Measurements from ENCODE around the gene PDE2A.
"Not testable (repeated sequence)": the region's sequence is repeated elsewhere in the genome, so short reads cannot be mapped to it uniquely, and the experiment has no call there.

PDE2A gene

DNA sequence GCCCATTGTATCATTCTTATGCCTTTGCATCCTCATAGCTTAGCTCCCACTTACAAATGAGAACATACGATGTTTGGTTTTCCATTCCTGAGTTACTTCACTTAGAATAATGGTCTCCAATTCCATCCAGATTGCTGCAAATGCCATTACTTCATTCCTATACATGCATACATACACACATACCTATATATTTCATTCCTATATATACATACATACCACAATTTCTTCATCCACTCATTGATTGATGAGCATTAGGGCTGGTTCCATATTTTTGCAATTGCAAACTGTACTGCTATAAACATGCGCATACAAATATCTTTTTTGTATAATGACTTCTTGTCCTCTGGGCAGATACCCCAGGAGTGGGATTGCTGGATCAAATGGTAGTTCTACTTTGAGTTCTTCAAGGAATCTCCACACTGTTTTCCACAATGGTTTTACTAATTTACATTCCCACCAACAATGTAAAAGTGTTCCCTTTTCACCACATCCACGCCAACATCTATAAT, 119.2 kb downstream of the PDE2A start:
- H3K27ac ChIP-seq (ENCODE audit: low read length); H3K4me1 ChIP-seq (ENCODE audit: control insufficient read depth, insufficient read depth, low read length); H3K4me3 ChIP-seq (ENCODE audit: low read length in 2 of 2); H3K9ac ChIP-seq (ENCODE audit: low read length in 2 of 2); H3K36me3 ChIP-seq (ENCODE audit: control insufficient read depth in 2 of 2, insufficient read depth in 2 of 2, low read length in 2 of 2); H3K9me3 ChIP-seq (ENCODE audit: control insufficient read depth in 2 of 2, low read length in 2 of 2): not testable (repeated sequence)
- peaks cover 4 to 11% of the 10 kb centered on the region in 2 donors for H3K27me3 ChIP-seq (ENCODE audit: control insufficient read depth in 1 of 2, insufficient read depth in 2 of 2, low read length in 2 of 2)

DNA sequence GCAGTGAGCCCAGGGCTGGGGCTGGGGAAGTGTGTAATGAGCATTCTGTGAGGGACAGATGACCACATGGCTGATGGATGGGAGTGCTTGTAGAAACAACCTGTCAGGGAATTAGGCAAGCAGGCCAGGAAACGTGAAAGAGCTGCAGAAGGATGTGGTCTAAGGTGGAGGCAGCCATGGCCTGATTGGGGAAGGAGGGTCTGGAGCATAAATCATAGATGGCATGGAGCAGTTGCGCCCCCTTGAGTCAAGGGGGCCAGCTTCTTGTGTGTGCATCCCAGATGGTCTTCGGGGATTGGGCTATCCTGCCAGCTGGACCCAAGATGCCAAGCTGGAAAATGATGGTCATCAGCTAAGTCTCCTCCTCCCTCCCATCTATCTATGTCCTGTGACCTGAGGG, 120.5 kb downstream of the PDE2A start:
- Histone ChIP-seq H3K4me1 (ENCODE audit: control insufficient read depth, insufficient read depth, low read length) (no peaks in the 10 kb centered on the region), H3K27me3 (ENCODE audit: control insufficient read depth in 1 of 2, insufficient read depth in 2 of 2, low read length in 2 of 2) (peaks cover 4 to 11% of the 10 kb centered on the region in 2 donors), H3K27ac (ENCODE audit: low read length) (no peak overlapping the region), H3K4me3 (ENCODE audit: low read length in 2 of 2) (no peak overlapping the region), H3K36me3 (ENCODE audit: control insufficient read depth in 2 of 2, insufficient read depth in 2 of 2, low read length in 2 of 2) (no peaks in the 10 kb centered on the region), H3K9me3 (ENCODE audit: control insufficient read depth in 2 of 2, low read length in 2 of 2) (no peaks in the 10 kb centered on the region), H3K9ac (ENCODE audit: low read length in 2 of 2) (no peak overlapping the region)

DNA sequence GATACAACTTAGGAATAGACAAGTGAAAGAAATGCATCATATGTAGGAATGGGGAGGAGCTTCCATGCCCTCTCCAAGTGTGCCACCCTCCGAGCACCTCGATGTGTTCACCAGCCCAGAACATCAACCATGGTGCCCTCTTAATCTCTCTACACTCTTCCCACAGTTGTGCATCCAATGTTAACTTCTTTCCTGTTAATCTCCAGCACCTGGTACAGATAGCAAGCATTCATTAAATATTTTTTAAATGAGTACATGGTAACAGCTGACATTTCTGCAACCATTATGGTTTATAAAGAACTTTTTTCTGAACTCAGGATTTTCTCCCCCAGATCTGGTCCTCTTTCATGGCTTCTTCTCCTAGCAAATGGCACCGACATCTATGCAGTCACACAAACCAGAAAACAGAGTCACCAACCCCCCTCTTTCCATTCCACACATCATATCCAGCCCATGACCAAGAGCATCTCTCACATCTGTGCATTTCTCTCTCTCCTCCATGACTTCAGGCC, 121.8 kb downstream of the PDE2A start:
- no peak overlapping the region for H3K9ac ChIP-seq (ENCODE audit: low read length in 2 of 2)
- no peaks in the 10 kb centered on the region for H3K4me1 ChIP-seq (ENCODE audit: control insufficient read depth, insufficient read depth, low read length)
- no peaks in the 10 kb centered on the region for H3K36me3 ChIP-seq (ENCODE audit: control insufficient read depth in 2 of 2, insufficient read depth in 2 of 2, low read length in 2 of 2)
- H3K9me3 ChIP-seq (ENCODE audit: control insufficient read depth in 2 of 2, low read length in 2 of 2), result no peaks in the 10 kb centered on the region
- H3K4me3 ChIP-seq (ENCODE audit: low read length in 2 of 2), result no peak overlapping the region
- H3K27ac ChIP-seq (ENCODE audit: low read length), result no peak overlapping the region
- peaks cover 4 to 11% of the 10 kb centered on the region in 2 donors for H3K27me3 ChIP-seq (ENCODE audit: control insufficient read depth in 1 of 2, insufficient read depth in 2 of 2, low read length in 2 of 2)

DNA sequence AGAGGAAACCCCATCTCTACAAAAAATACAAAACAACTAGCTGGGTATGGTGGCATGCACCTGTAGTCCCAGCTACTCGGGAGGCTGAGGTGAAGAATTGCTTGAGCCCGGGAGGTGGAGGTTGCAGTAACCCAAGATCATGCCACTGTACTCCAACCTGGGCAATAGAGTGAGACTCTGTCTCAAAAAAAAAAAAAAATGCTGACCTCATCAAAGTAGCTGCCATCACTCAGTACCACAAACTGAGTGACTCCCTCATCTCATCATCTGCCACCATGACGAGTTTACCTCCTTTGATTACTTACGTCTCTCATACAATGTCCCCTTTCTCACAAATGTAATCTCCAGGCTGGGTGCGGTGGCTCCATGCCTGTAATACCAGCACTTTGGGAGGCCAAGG, 122.7 kb downstream of the PDE2A start:
- Histone ChIP-seq H3K4me1 (ENCODE audit: control insufficient read depth, insufficient read depth, low read length) (no peaks in the 10 kb centered on the region), H3K9me3 (ENCODE audit: control insufficient read depth in 2 of 2, low read length in 2 of 2) (no peaks in the 10 kb centered on the region), H3K27me3 (ENCODE audit: control insufficient read depth in 1 of 2, insufficient read depth in 2 of 2, low read length in 2 of 2) (peaks cover 4 to 5% of the 10 kb centered on the region in 2 donors), H3K36me3 (ENCODE audit: control insufficient read depth in 2 of 2, insufficient read depth in 2 of 2, low read length in 2 of 2) (no peaks in the 10 kb centered on the region), H3K4me3 (ENCODE audit: low read length in 2 of 2) (no peak overlapping the region), H3K27ac (ENCODE audit: low read length) (no peak overlapping the region), H3K9ac (ENCODE audit: low read length in 2 of 2) (no peak overlapping the region)

DNA sequence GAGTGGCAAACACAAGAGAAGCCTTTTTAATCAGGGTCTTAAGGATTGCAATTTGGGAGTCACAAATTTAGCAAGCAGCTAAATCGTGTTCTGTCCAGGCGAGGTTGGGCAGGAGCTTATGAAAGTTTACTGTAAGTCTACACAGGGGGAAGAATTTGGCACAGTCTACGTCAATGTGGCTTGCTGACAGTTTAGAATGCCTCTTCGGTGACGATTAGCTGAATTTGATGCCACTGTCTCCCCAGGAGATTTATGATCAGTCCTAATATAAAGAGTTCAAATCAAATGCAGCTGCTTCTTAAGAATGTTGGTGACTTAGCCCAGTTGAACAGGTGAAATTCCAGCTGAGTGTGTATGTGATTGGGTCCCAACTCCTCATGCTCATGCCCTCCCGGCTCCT, 125.8 kb downstream of the PDE2A start:
- H3K4me1 ChIP-seq (ENCODE audit: control insufficient read depth, insufficient read depth, low read length), result no peaks in the 10 kb centered on the region
- H3K27ac ChIP-seq (ENCODE audit: low read length), result no peak overlapping the region

DNA sequence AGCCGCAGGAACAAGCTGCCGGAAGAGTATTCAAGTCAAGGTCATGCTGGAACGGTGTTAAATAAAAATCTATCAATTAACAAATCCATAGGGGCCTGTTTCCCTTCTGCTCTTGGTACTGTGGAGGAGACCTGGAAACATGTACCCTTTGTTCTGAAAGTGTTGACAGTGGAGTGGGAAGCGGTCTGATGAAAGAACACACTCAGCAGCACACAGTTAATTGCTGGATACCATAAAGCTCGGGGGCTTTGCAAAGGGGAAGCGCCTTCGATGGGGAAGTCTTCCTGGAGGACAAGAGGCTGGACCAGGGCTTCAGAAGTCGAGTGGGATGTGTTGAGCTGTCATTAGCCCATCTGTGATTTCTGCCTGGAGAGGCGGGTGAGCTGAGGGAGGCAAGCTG, 127.4 kb downstream of the PDE2A start:
- no peaks in the 10 kb centered on the region for H3K4me1 ChIP-seq (ENCODE audit: control insufficient read depth, insufficient read depth, low read length)
- no peak overlapping the region for H3K4me3 ChIP-seq (ENCODE audit: low read length in 2 of 2)
- no peak overlapping the region for H3K9ac ChIP-seq (ENCODE audit: low read length in 2 of 2)
- no peaks in the 10 kb centered on the region for H3K9me3 ChIP-seq (ENCODE audit: control insufficient read depth in 2 of 2, low read length in 2 of 2)
- no peak overlapping the region for H3K27ac ChIP-seq (ENCODE audit: low read length)
- no peaks in the 10 kb centered on the region for H3K36me3 ChIP-seq (ENCODE audit: control insufficient read depth in 2 of 2, insufficient read depth in 2 of 2, low read length in 2 of 2)
- peaks cover 0 to 15% of the 10 kb centered on the region in 2 donors for H3K27me3 ChIP-seq (ENCODE audit: control insufficient read depth in 1 of 2, insufficient read depth in 2 of 2, low read length in 2 of 2)

More for the DNA sequence above, 125.8 kb downstream of the PDE2A start:
- Histone ChIP-seq H3K9me3 (ENCODE audit: control insufficient read depth in 2 of 2, low read length in 2 of 2) (no peaks in the 10 kb centered on the region), H3K4me3 (ENCODE audit: low read length in 2 of 2) (no peak overlapping the region), H3K27me3 (ENCODE audit: control insufficient read depth in 1 of 2, insufficient read depth in 2 of 2, low read length in 2 of 2) (peaks cover under 1 to 9% of the 10 kb centered on the region in 2 donors), H3K36me3 (ENCODE audit: control insufficient read depth in 2 of 2, insufficient read depth in 2 of 2, low read length in 2 of 2) (no peaks in the 10 kb centered on the region), H3K9ac (ENCODE audit: low read length in 2 of 2) (no peak overlapping the region)

DNA sequence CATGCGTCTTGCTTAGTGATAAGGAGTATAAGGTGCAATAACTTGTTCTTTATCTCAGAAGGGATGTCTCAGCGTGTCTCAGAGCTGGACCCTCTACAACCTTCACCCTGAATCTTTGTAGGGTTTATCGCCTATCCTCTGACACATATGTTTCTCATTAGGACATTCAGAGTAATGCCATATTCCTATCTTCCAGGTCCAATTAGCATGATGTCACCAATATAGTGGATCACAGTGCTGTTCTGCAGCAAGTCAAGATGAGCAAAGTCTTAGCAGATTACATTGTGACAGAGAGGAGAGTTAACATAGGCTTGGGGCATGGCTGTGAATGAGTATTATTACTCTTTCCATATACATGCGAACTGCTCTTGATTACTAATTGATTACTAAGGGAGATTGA, 129.6 kb downstream of the PDE2A start:
- Histone ChIP-seq H3K27me3 (ENCODE audit: control insufficient read depth in 1 of 2, insufficient read depth in 2 of 2, low read length in 2 of 2) (peaks cover 3 to 17% of the 10 kb centered on the region in 2 donors), H3K4me3 (ENCODE audit: low read length in 2 of 2) (no peak overlapping the region), H3K36me3 (ENCODE audit: control insufficient read depth in 2 of 2, insufficient read depth in 2 of 2, low read length in 2 of 2) (no peaks in the 10 kb centered on the region), H3K9me3 (ENCODE audit: control insufficient read depth in 2 of 2, low read length in 2 of 2) (no peaks in the 10 kb centered on the region), H3K4me1 (ENCODE audit: control insufficient read depth, insufficient read depth, low read length) (no peaks in the 10 kb centered on the region), H3K27ac (ENCODE audit: low read length) (no peak overlapping the region), H3K9ac (ENCODE audit: low read length in 2 of 2) (no peak overlapping the region)

DNA sequence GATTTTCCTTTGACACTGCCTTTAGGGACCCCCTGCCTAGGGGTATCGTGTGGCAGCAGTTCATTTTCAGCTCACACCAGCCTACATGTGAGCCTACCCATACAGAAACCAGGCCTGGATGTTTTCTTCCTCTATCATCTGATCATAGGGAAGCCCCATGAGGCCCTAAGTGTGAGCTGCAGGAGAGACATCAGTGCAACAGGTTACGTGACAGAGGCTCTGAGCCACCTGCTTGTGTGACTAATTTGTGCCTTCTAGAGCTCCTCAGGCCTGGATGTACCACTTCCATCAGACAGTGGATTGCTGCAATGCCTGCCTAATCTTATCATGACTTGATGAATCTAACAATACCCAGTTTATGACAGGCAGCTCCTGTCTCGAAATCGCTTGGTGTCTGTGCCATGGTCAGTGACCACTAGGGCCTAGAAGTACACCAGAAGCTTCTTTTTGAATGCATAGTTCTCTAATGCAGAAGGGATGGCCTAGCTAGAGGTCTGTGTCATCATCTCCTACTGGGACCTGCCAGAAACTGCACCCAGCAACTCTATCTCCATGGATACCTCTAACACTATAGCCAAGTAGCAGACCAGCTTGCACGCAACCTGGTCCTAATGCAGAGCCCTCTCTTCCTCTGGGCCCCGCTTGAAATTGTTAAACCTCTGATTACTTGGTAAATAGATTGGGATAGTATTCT, 130.2 kb downstream of the PDE2A start:
- H3K9ac ChIP-seq (ENCODE audit: low read length in 2 of 2), result no peak overlapping the region

DNA sequence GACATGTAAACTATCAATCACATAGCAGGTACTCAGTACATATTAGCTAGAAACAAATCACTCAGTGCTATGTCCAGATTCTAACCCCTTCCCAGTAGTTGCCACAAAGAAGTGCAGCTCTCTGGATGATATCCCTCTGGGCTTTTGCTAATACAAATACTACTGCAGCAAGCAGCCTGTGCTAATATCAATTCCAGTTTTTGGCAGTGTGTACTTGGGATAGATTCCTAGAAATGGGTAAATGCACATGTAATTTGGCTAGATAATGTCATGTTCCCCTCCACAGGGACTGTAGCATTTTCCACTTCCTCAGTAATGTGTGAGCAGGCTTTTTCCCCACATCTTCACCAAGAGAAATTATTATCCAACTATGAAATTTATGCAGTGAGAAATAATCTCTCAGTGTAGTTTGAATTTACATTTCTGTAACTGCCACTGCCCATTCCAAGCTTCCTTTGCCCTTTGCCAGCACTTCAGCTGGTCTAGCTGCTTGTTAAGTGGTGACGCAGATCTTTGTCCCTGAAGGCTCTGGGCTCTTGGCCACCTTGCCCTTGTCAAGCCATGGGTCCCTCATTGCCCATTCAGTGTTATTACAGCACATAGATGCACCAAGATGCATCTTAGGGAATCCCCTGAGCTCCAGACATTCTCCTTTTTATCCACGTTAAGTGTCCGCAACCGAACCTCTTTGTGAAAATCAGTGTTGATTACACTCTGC, 132.8 kb downstream of the PDE2A start:
- Histone ChIP-seq H3K4me3 (ENCODE audit: low read length in 2 of 2) (no peak overlapping the region), H3K4me1 (ENCODE audit: control insufficient read depth, insufficient read depth, low read length) (no peaks in the 10 kb centered on the region), H3K27me3 (ENCODE audit: control insufficient read depth in 1 of 2, insufficient read depth in 2 of 2, low read length in 2 of 2) (peaks cover 3 to 17% of the 10 kb centered on the region in 2 donors), H3K36me3 (ENCODE audit: control insufficient read depth in 2 of 2, insufficient read depth in 2 of 2, low read length in 2 of 2) (no peaks in the 10 kb centered on the region), H3K9ac (ENCODE audit: low read length in 2 of 2) (no peak overlapping the region), H3K27ac (ENCODE audit: low read length) (no peak overlapping the region), H3K9me3 (ENCODE audit: control insufficient read depth in 2 of 2, low read length in 2 of 2) (no peaks in the 10 kb centered on the region)

More for the DNA sequence above, 130.2 kb downstream of the PDE2A start:
- no peaks in the 10 kb centered on the region for H3K4me1 ChIP-seq (ENCODE audit: control insufficient read depth, insufficient read depth, low read length)
- H3K9me3 ChIP-seq (ENCODE audit: control insufficient read depth in 2 of 2, low read length in 2 of 2), result no peaks in the 10 kb centered on the region
- no peak overlapping the region for H3K27ac ChIP-seq (ENCODE audit: low read length)
- peaks cover 3 to 17% of the 10 kb centered on the region in 2 donors for H3K27me3 ChIP-seq (ENCODE audit: control insufficient read depth in 1 of 2, insufficient read depth in 2 of 2, low read length in 2 of 2)
- no peak overlapping the region for H3K4me3 ChIP-seq (ENCODE audit: low read length in 2 of 2)
- H3K36me3 ChIP-seq (ENCODE audit: control insufficient read depth in 2 of 2, insufficient read depth in 2 of 2, low read length in 2 of 2), result no peaks in the 10 kb centered on the region

DNA sequence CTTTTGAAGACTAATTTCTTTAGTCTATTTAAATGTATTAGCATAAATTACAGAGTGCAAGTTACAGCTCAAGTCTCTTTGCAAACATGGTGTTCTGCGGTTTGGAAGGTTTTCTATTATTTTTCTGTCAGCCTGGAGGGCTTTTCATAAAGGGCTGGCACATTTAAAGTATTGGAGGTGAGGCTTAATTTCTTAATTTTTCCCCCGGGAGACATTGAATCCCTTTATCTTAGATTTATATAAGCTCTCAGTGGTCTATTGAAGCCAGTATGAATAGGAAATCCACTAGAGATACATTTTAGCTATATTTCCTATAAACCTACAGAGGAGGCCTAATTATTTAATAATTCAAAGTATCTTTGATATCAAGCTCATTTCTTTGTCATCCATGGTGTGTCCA, 137.2 kb downstream of the PDE2A start:
- Histone ChIP-seq H3K9me3 (ENCODE audit: control insufficient read depth in 2 of 2, low read length in 2 of 2) (no peaks in the 10 kb centered on the region), H3K27ac (ENCODE audit: low read length) (no peak overlapping the region), H3K4me3 (ENCODE audit: low read length in 2 of 2) (no peak overlapping the region), H3K36me3 (ENCODE audit: control insufficient read depth in 2 of 2, insufficient read depth in 2 of 2, low read length in 2 of 2) (no peaks in the 10 kb centered on the region), H3K27me3 (ENCODE audit: control insufficient read depth in 1 of 2, insufficient read depth in 2 of 2, low read length in 2 of 2) (peaks cover 3 to 4% of the 10 kb centered on the region in 2 donors), H3K9ac (ENCODE audit: low read length in 2 of 2) (no peak overlapping the region), H3K4me1 (ENCODE audit: control insufficient read depth, insufficient read depth, low read length) (no peaks in the 10 kb centered on the region)

DNA sequence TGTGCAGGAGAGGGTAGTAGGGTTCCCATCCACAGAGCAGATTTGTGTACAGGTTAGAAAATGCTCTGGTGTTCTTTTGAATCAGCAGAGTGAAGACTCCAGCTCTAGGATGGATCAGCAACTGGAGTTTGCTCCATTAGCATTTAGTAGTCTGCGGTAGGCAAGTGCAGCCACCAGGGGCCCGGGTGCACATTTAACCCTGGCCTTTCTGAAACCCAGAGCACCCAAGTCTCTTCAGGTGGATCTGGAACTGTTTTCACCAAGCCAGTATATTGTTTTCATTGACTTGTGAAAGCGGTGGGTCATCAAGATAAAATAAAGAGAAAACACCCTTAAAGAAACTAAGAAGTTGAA, 139.1 kb downstream of the PDE2A start:
- no peaks in the 10 kb centered on the region for H3K36me3 ChIP-seq (ENCODE audit: control insufficient read depth in 2 of 2, insufficient read depth in 2 of 2, low read length in 2 of 2)
- H3K9me3 ChIP-seq (ENCODE audit: control insufficient read depth in 2 of 2, low read length in 2 of 2), result no peaks in the 10 kb centered on the region
- no peaks in the 10 kb centered on the region for H3K27me3 ChIP-seq (ENCODE audit: control insufficient read depth in 1 of 2, insufficient read depth in 2 of 2, low read length in 2 of 2)
- H3K4me1 ChIP-seq (ENCODE audit: control insufficient read depth, insufficient read depth, low read length), result no peaks in the 10 kb centered on the region
- no peak overlapping the region for H3K27ac ChIP-seq (ENCODE audit: low read length)
- no peak overlapping the region for H3K4me3 ChIP-seq (ENCODE audit: low read length in 2 of 2)
- H3K9ac ChIP-seq (ENCODE audit: low read length in 2 of 2), result no peak overlapping the region
